Measurements from ENCODE around the gene C1QA. TPM values are rescaled to one million over a fixed set of nuclear protein-coding genes. Genes with fewer than 3 reads are reported as not detected.
"Not testable (repeated sequence)": the region's sequence is repeated elsewhere in the genome, so short reads cannot be mapped to it uniquely, and the experiment has no call there.

Gene C1QA
- total RNA-seq, 2 experiments from 2014 or later = not detected

DNA sequence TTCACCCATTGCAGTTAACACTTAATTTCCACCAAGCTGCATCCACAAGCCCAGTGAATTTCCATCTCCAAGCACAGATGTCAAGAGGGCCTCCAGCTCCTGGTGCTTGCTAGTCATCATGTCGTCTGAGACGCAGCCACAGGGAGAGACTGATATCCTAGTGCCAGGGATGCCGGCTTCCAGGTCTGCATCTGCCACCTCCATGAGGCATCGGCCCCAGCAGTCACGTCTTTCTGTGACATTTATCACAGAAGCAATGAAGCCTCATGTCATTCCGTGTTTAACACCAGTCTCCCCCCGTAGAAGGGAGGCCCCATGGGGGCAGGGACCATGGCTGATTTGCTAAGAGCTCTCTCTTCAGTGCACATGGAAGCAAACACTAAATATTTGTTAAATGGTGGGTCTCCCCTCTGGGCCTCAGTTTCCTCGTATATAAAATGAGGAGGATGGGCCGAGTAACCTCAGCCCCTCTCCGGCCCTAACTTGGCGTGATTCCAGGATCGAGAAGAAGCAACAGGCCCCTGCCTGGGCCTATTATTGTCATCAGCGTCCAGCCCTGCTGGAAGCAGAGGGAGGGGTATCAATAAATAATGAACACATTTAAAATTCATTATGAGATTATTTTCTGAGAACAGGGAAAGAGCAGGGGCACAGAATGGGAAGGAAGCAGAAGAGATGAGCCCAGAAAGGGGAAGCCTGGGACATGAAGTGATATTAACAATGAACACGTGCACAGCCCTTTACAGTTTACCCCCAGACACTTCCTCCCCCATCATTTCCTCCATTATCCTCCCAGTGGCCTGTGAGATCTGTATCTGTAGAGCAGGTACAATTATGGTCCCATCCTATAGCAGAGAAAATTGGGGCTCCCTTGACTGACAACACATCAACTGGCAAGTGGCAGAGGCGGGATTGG lies 15.8 kb downstream of the C1QA start:
- POLR2A ChIA-PET = no interaction called here
- CTCF ChIA-PET = no interaction called here
- Mint-ChIP-seq H3K4me1 (ENCODE audit: low read depth) (no peaks in the 10 kb centered on the region), H3K4me3 (no peak overlapping the region), H3K9me3 (no peaks in the 10 kb centered on the region), H3K27me3 (peaks cover 9% of the 10 kb centered on the region), H3K36me3 (no peaks in the 10 kb centered on the region), H3K27ac (no peak overlapping the region)
- no peak for DNase-seq
- intact Hi-C loops (cut with micrococcal nuclease) = no loop called here

DNA sequence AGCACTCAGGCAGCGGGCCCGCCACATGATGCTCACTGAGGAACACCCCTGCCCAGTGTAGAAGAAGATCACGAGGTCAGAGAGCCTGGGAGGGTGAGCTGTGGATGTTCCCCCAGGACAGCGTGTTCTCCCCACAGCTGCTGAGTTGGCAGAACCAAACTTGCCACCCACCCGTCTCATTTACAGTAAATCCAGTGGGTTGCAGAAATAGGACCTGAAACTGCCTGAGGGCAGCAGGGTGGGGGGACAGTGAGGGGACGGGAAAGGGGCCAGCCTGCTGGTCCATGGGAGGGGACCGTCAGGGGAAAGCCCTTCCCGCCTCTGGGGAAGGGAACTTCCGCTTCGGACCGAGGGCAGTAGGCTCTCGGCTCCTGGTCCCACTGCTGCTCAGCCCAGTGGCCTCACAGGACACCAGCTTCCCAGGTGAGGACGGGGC lies 16.5 kb downstream of the C1QA start, which contains the start of gene C1QB:
Gene C1QB (plus strand): TSS at position 356 of the 436 bp plus-strand sequence. CDS start 6,227 bp downstream, outside the sequence.
- no peaks in the 10 kb centered on the region for H3K9me3 Mint-ChIP-seq
- H3K27ac Mint-ChIP-seq = no peak within 1 kb of the TSS
- POLR2A ChIA-PET = no interaction called here
- no peak for DNase-seq
- H3K36me3 Mint-ChIP-seq = no peaks in the 10 kb centered on the region
- intact Hi-C loops (cut with micrococcal nuclease) = no loop called here
- H3K4me1 Mint-ChIP-seq (ENCODE audit: low read depth) = no peaks in the 10 kb centered on the region
- no peak within 1 kb of the TSS for H3K4me3 Mint-ChIP-seq
- peaks cover 9% of the 10 kb centered on the region for H3K27me3 Mint-ChIP-seq
- CTCF ChIA-PET = no interaction called here

DNA sequence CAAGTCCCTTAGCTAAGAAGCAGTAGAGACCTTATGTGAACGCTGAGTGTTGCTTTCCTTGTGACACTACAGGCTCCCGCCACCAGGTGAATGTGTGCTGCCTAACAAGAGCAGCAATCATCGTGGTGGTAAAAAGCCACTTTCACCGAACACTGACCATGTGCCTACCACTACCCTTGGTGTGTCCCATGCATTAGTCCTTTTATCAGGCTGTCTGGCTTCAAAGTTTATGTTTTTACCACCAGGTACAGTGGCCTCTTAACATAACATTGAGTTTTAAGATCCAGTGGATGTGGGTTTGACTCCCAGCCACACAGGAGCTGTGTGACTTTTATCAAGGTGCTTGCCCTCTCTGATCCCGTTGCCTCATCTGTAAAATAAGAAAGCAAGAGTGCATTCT lies 18.3 kb downstream of the C1QA start:
- Mint-ChIP-seq H3K4me1 (ENCODE audit: low read depth) (no peaks in the 10 kb centered on the region), H3K27ac (no peak overlapping the region), H3K27me3 (peaks cover 9% of the 10 kb centered on the region), H3K9me3 (no peaks in the 10 kb centered on the region), H3K4me3 (no peak overlapping the region), H3K36me3 (no peaks in the 10 kb centered on the region)
- ChIA-PET CTCF (interaction anchor here (1.6 to 1.9 kb wide), 2 partner anchors 10 to 238 kb away, joined by 4 to 5 read pairs; no protein-coding TSS in a partner anchor), POLR2A (no interaction called here)
- intact Hi-C loops (cut with micrococcal nuclease) = no loop called here
- no peak for DNase-seq

DNA sequence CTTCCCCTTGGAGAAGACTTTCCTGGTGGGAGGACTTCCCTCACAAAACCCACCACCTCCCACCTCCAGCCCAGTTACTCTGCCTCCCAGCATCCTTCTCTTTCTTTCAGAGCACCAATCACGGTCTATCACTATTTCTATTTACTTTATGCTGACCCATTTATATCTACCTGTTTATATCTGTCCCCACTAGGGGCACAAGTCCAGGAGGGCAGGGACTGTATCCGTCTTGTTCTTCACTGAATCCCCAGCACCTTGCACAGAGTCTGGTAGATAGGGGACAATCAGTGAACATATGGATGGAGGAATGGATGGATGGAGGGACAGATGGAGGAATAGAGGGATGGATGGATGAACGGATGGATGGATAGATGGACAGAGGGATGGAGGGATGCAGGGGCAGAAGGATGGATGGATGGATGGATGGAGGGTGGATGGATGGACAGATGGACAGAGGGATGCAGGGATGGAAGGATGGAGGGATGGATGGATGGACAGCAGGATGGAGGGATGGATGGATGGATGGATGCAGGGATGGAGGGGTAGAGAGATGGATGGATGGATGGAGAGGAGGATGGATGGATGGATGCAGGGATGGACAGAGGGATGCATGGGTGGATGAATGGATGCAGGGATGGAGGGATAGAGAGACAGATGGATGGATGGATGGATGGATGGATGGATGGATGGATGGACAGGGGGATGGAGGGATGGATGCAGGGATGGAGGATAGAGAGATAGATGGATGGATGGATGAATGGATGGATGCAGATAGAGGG lies 22.1 kb downstream of the C1QA start:
- Mint-ChIP-seq H3K4me1 (ENCODE audit: low read depth) (no peaks in the 10 kb centered on the region), H3K27me3 (peaks cover 10% of the 10 kb centered on the region), H3K27ac (no peak overlapping the region), H3K9me3 (no peaks in the 10 kb centered on the region), H3K36me3 (no peaks in the 10 kb centered on the region), H3K4me3 (no peak overlapping the region)
- no peak for DNase-seq
- CTCF ChIA-PET = no interaction called here
- POLR2A ChIA-PET = no interaction called here
- intact Hi-C loops (cut with micrococcal nuclease) = no loop called here

DNA sequence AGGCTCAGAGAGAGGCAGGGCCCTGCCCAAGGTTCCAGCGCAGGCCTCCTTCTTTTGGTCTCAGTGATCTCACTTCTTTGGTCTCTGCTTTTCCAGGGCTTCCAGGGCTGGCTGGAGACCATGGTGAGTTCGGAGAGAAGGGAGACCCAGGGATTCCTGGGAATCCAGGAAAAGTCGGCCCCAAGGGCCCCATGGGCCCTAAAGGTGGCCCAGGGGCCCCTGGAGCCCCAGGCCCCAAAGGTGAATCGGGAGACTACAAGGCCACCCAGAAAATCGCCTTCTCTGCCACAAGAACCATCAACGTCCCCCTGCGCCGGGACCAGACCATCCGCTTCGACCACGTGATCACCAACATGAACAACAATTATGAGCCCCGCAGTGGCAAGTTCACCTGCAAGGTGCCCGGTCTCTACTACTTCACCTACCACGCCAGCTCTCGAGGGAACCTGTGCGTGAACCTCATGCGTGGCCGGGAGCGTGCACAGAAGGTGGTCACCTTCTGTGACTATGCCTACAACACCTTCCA lies 24.4 kb downstream of the C1QA start:
- CTCF ChIA-PET = no interaction called here
- Mint-ChIP-seq H3K27me3 (peaks cover 15% of the 10 kb centered on the region), H3K9me3 (no peaks in the 10 kb centered on the region), H3K4me1 (ENCODE audit: low read depth) (no peaks in the 10 kb centered on the region), H3K27ac (no peak overlapping the region), H3K36me3 (no peaks in the 10 kb centered on the region), H3K4me3 (no peak overlapping the region)
- POLR2A ChIA-PET = no interaction called here
- intact Hi-C loops (cut with micrococcal nuclease) = no loop called here
- no peak for DNase-seq

DNA sequence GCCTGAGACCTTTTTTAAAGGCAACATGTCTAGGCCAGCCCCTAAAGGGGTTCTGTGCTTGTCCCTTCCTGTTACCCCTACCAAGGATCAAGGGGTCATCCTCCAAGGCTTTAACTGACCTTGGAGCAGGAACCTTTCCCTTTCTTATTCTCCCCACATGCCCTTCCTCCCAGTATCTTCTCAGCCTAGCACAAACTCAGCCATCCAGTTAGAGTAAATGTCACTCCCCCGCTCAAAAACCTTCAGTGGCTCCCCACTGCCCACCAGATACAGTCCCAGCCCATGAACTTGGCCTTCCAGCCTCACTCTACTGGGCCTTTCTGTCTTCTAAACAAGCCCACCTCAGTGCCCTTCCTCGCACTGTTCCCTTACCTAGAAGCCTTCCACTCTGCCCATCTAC lies 25.5 kb downstream of the C1QA start:
- intact Hi-C loops (cut with micrococcal nuclease) = no loop called here
- Mint-ChIP-seq H3K9me3 (no peaks in the 10 kb centered on the region), H3K4me3 (no peak overlapping the region), H3K4me1 (ENCODE audit: low read depth) (no peaks in the 10 kb centered on the region), H3K27me3 (peaks cover 14% of the 10 kb centered on the region), H3K27ac (no peak overlapping the region), H3K36me3 (no peaks in the 10 kb centered on the region)
- CTCF ChIA-PET = no interaction called here
- DNase-seq = no peak
- POLR2A ChIA-PET = no interaction called here

DNA sequence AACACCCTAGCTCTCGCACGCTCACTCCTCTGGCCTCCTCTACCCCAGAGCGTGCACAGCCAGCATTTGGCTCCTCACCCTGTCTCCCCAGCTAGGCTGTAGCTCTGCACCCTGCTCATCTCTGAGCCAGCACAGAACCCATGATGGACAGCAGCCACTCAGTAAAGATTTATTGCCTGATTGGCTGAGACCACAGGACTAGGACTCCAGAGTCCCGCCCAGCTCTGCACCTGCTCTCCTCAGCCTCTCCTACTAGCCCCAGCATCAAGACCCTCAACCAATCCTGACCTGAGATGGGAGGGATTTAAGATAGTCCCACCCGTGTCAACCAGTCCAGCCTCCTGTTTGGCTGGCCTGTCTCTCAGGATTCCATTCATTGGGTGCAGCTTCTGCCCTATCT lies 25.9 kb downstream of the C1QA start:
- H3K36me3 Mint-ChIP-seq = no peaks in the 10 kb centered on the region

DNA sequence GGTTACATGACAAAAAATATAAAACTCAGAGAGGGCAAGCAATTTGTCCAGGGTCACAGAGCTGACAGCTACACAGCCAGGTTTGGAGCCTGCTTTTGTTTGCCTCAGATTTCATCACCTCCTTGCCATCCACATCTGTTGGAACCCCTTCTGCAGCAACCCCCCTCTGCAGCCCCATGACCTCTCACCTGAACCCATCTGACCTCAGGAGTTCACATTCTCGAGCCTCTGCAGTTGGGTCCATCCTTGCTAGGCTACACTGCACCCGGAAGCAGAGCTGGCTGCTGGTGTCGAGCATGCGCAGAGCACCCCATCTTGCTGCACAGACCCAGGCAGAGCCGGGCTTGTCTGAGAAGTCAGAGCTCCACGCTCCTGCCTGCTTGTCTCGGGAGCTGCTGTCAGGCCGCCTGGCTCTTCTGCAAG lies 26.6 kb downstream of the C1QA start:
- Mint-ChIP-seq H3K4me1 (ENCODE audit: low read depth) (no peaks in the 10 kb centered on the region), H3K36me3 (no peaks in the 10 kb centered on the region), H3K4me3 (no peak overlapping the region), H3K27ac (no peak overlapping the region), H3K9me3 (no peaks in the 10 kb centered on the region), H3K27me3 (peaks cover 20% of the 10 kb centered on the region)
- intact Hi-C loops (cut with micrococcal nuclease) = no loop called here
- POLR2A ChIA-PET = no interaction called here
- CTCF ChIA-PET = no interaction called here
- no peak for DNase-seq

More for the DNA sequence above, 25.9 kb downstream of the C1QA start:
- H3K27me3 Mint-ChIP-seq = peaks cover 16% of the 10 kb centered on the region
- no peak for DNase-seq
- no peak overlapping the region for H3K4me3 Mint-ChIP-seq
- CTCF ChIA-PET = no interaction called here
- intact Hi-C loops (cut with micrococcal nuclease) = no loop called here
- POLR2A ChIA-PET = no interaction called here
- no peak overlapping the region for H3K27ac Mint-ChIP-seq
- H3K4me1 Mint-ChIP-seq (ENCODE audit: low read depth) = no peaks in the 10 kb centered on the region
- H3K9me3 Mint-ChIP-seq = no peaks in the 10 kb centered on the region

DNA sequence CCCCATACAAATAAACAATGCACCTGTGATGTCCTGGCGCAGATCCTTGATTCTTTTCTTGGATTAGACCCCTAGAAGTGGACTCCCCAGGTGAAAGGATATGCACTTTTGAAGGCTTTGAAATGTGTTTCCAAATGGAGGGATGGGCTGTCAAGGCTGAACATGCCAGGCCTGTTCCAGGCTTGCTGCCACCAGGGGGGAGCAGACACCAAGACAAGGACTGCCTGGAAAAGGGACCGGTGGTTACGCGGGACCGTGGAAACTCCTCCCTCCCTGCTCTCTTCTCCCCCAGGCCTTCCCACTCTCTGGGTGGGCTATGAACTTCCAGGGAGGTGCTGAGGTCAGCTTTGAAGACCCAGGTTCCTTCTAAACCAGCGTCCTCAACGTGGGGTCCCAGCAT lies 29.3 kb downstream of the C1QA start:
- no peak for DNase-seq
- Mint-ChIP-seq H3K9me3 (no peaks in the 10 kb centered on the region), H3K4me1 (ENCODE audit: low read depth) (no peaks in the 10 kb centered on the region), H3K27ac (no peak overlapping the region), H3K27me3 (peaks cover 26% of the 10 kb centered on the region), H3K36me3 (no peaks in the 10 kb centered on the region), H3K4me3 (no peak overlapping the region)
- CTCF ChIA-PET = no interaction called here
- POLR2A ChIA-PET = no interaction called here
- intact Hi-C loops (cut with micrococcal nuclease) = no loop called here

DNA sequence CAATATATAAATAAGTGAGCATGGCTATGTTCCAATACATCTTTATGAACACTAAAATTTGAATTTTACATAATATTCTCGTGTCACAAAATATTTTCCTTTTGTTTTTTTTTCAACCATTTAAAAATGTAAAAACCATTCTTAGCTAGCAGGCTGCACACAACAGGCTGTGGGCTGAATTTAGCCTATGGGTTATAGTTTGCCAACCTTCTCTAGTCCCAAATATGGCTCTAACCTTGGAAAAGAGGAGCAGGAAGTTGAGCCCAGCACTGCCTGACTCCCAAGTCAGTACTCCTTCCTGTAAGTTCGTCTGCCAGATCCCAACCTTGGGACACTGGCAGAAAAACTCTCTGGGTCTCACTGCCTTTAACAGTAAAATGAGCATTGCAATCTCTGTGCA lies 30.0 kb downstream of the C1QA start:
- peaks cover 29% of the 10 kb centered on the region for H3K27me3 Mint-ChIP-seq

DNA sequence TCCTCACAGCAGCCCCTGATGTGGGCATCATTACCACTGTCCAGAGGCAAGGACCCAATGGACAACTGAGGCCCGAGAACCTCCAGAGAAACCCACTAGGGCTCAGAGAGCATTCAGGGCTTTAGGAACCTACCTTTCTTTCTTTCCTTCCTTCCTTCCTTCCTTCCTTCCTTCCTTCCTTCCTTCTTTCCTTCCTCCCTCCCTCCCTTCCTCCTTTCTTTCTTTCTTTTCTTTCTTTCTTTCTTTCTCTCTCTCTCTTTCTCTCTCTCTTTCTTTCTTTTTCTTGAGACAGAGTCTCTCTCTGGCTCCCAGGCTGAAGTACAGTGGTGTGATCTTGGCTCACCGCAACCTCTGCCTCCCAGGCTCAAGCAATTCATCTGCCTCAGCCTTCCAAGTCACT lies 32.4 kb downstream of the C1QA start:
- intact Hi-C loops (cut with micrococcal nuclease); POLR2A ChIA-PET; H3K9me3 Mint-ChIP-seq; DNase-seq; CTCF ChIA-PET; H3K4me1 Mint-ChIP-seq (ENCODE audit: low read depth); H3K27ac Mint-ChIP-seq; H3K36me3 Mint-ChIP-seq; H3K4me3 Mint-ChIP-seq: not testable (repeated sequence)
- peaks cover 48% of the 10 kb centered on the region for H3K27me3 Mint-ChIP-seq

More for the DNA sequence above, 30.0 kb downstream of the C1QA start:
- CTCF ChIA-PET = no interaction called here
- no peak overlapping the region for H3K4me3 Mint-ChIP-seq
- POLR2A ChIA-PET = no interaction called here
- no peaks in the 10 kb centered on the region for H3K36me3 Mint-ChIP-seq
- no peak for DNase-seq
- H3K9me3 Mint-ChIP-seq = no peaks in the 10 kb centered on the region
- intact Hi-C loops (cut with micrococcal nuclease) = no loop called here
- H3K4me1 Mint-ChIP-seq (ENCODE audit: low read depth) = no peaks in the 10 kb centered on the region
- H3K27ac Mint-ChIP-seq = no peak overlapping the region

DNA sequence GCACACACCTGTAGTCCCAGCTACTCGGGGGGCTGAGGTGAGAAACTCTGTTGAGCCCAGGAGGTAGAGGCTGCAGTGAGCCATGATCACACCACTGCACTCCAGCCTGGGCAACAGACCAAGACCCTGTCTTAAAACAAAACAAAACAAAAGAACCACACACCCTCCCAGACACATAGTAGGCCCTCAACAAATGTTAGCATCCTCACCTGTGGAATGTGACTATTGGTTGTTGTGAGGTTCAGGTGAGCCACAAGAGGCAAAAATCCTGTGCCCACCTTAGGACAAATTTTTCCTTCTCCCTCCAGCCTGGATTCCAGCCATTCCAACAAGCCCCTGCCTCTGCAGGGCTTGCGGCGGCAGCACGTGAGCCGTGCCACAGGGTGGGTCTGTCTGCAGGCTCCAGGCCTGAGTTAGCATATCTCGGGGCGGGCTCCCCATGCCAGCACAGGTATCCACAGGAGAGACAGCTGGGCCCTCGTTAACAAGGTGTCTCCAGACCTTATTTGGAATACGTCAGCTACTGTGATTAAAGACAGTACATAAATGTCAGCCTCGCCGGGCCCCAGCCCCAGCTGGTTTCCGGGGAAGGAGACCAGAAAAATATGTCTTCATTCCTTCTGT lies 34.0 kb downstream of the C1QA start:
- Mint-ChIP-seq H3K4me3 (no peak overlapping the region), H3K9me3 (no peaks in the 10 kb centered on the region), H3K4me1 (ENCODE audit: low read depth) (no peaks in the 10 kb centered on the region), H3K27ac (no peak overlapping the region), H3K27me3 (peaks cover 53% of the 10 kb centered on the region), H3K36me3 (no peaks in the 10 kb centered on the region)
- CTCF ChIA-PET = interaction anchor here (0.6 kb wide), 2 partner anchors 15 to 326 kb away, joined by 3 read pairs; no protein-coding TSS in a partner anchor
- POLR2A ChIA-PET = no interaction called here
- intact Hi-C loops (cut with micrococcal nuclease) = no loop called here
- no peak for DNase-seq
